Left lung (tissue), 10 donors: ENCODE data around the gene ARMC7. TPM values are rescaled to one million over a fixed set of nuclear protein-coding genes. Genes with fewer than 3 reads are reported as not detected.

ENCODE experiments used
- ATAC-seq: fragments of 200-7000 bp; cut with Tn5 transposase; one replicate; pipeline ENCODE4 v1.9.1; 2020; ENCODE audit warnings: moderate library complexity
- DNase-seq, 4 donors: peaks; one replicate each; pipeline ENCODE4 v3.0.0-alpha.2; 2013 to 2020
- H3K27ac ChIP-seq, 2 donors: fragments of 200-600 bp; sonication (generic) in 1 of 2; one replicate each; pipeline versions ENCODE4 v1.5.0 to v1.8.0; 2020 to 2021
- H3K27me3 ChIP-seq, 2 donors: fragments of 200-600 bp; sonication (generic) in 1 of 2; one replicate each; pipeline versions ENCODE4 v1.5.0 to v1.8.0; 2020 to 2021
- H3K36me3 ChIP-seq, 2 donors: fragments of 200-600 bp; sonication (generic) in 1 of 2; one replicate each; pipeline versions ENCODE4 v1.5.0 to v1.8.0; 2020 to 2021
- H3K4me1 ChIP-seq, 2 donors: fragments of 200-600 bp; one replicate each; pipeline ENCODE4 v1.8.0; 2021
- H3K4me3 ChIP-seq, 2 donors: fragments of 200-600 bp; sonication (generic) in 1 of 2; one replicate each; pipeline versions ENCODE4 v1.5.0 to v1.8.0; 2020 to 2021; ENCODE audit warnings: mild to moderate bottlenecking in 1 of 2
- H3K9me3 ChIP-seq, 2 donors: fragments of 200-600 bp; sonication (generic) in 1 of 2; one replicate each; pipeline versions ENCODE4 v1.5.0 to v1.8.0; 2020 to 2021
- intact Hi-C, 2 donors: fragments of 100-400 bp; cut with DNase I; formaldehyde crosslinking; loops; one replicate each; pipeline versions ENCODE4 v1.11.2 to v1.14.2; 2022
- polyA plus RNA-seq, 6 donors: library from polyadenylated mRNA; unstranded; fragments of 120-200 nt; gene quantifications; one replicate each; pipeline ENCODE4 v1.2.1, GENCODE V29; 2013; ENCODE audit not compliant: insufficient read length in 6 of 6
- total RNA-seq, 2 donors: library from RNA; stranded (reverse); fragmentation: NEBNext Ultra II Directional; extraction: Animal tissue kit (Norgen Biotek cat#: 25700); gene quantifications; one replicate each; pipeline ENCODE4 v1.2.1, GENCODE V29; 2021
- TF ChIP-seq, protein P1 (sequence below), 2 donors: fragments of 200-600 bp; sonication (generic) in 1 of 2; IDR thresholded peaks; one replicate each; pipeline versions ENCODE4 v1.5.0 to v1.8.0; 2021; ENCODE audit warnings: antibody characterized with exemption in 2 of 2
- donor health status: DM: no; HTN: yes; CAD: no.
- donor health status: DM: no; HTN: no; CAD: no.

ARMC7 gene
- total and polyA plus RNA-seq, 8 donors: 13.2 to 19.3 (median 14.9) TPM

DNA sequence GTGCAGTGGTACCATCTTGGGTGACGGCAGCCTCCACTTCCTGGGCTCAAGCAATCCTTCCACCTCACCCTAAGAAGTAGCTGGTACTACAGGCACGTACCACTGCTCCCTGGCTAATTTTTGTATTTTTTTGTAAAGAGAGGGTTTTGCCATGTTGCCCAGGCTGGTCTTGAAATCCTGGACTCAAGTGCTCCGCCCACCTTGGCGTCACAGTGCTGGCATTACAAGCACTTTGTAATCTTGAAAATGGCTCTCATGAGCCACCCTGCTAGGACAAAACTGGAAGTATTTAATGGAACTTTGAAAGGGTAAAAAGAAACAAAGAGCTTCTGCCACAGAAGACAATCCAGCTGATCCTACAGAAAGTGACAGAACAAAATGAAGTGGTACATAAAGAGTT, 63.8 kb downstream of the ARMC7 start:
- Histone ChIP-seq H3K4me3 (no peak overlapping the region), H3K9me3 (no peaks in the 10 kb centered on the region), H3K27me3 (no peaks in the 10 kb centered on the region), H3K36me3 (peaks cover 0 to 99% of the 10 kb centered on the region in 2 donors), H3K27ac (no peak overlapping the region), H3K4me1 (peaks cover 0 to 21% of the 10 kb centered on the region in 2 donors)
- DNase-seq (no peak), ATAC-seq (peak; percentile 44)
- intact Hi-C loops: loop anchor here in 1 of 2 donors (10.0 kb wide), 1 partner anchor 59 kb away; no protein-coding TSS in a partner anchor
- TF ChIP-seq, protein P1, sequence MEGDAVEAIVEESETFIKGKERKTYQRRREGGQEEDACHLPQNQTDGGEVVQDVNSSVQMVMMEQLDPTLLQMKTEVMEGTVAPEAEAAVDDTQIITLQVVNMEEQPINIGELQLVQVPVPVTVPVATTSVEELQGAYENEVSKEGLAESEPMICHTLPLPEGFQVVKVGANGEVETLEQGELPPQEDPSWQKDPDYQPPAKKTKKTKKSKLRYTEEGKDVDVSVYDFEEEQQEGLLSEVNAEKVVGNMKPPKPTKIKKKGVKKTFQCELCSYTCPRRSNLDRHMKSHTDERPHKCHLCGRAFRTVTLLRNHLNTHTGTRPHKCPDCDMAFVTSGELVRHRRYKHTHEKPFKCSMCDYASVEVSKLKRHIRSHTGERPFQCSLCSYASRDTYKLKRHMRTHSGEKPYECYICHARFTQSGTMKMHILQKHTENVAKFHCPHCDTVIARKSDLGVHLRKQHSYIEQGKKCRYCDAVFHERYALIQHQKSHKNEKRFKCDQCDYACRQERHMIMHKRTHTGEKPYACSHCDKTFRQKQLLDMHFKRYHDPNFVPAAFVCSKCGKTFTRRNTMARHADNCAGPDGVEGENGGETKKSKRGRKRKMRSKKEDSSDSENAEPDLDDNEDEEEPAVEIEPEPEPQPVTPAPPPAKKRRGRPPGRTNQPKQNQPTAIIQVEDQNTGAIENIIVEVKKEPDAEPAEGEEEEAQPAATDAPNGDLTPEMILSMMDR (IDR thresholded peaks at IDR 0.05): no peak

DNA sequence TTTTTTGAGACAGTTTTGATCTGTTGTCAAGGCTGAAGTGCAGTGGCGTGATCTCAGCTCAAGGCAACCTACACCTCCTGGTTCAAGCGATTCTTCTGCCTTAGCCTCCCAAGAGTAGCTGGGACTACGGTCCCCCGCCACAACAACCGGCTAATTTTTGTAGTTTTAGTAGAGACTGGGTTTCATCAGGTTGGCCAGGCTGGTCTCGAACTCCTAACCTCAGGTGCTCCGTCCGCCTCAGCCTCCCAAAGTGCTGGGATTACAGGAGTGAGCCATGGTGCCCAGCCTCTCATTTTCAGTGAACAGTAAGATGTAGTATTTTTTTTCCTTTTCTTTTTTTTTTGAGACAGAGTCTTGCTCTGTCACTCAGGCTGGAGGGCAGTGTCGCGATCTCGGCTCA, 65.2 kb downstream of the ARMC7 start:
- Histone ChIP-seq H3K4me3 (no peak overlapping the region), H3K36me3 (peaks cover 0 to 99% of the 10 kb centered on the region in 2 donors), H3K9me3 (no peaks in the 10 kb centered on the region), H3K4me1 (peaks cover 0 to 33% of the 10 kb centered on the region in 2 donors), H3K27me3 (no peaks in the 10 kb centered on the region), H3K27ac (no peak overlapping the region)
- TF ChIP-seq, protein P1 (IDR thresholded peaks at IDR 0.05): no peak
- DNase-seq (no peak), ATAC-seq (no peak)
- intact Hi-C loops: loop anchor here in 1 of 2 donors (10.0 kb wide), 1 partner anchor 60 kb away; no protein-coding TSS in a partner anchor

DNA sequence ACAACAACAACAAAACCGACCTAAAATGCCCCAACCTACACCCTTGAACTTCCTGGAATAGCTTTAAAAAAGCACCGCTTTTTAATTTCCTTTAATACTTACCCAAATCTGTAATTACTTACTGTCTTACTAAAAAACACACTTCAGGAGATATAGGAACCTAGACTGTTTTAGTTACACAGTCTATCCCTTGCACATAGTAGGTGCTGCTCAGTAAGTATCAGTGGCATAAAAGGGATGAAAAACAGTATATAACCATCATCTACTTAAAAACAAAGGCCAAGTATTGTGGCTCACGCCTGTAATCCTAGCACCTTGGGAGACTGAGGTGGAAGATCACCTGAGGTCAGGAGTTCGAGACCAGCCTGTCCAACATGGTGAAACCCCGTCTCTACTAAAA, 66.9 kb downstream of the ARMC7 start:
- Histone ChIP-seq H3K27me3 (no peaks in the 10 kb centered on the region), H3K36me3 (peaks cover 0 to 86% of the 10 kb centered on the region in 2 donors), H3K27ac (no peak overlapping the region), H3K9me3 (no peaks in the 10 kb centered on the region), H3K4me1 (peaks cover 0 to 34% of the 10 kb centered on the region in 2 donors), H3K4me3 (no peak overlapping the region)
- intact Hi-C loops: loop anchor here in 1 of 2 donors (10.0 kb wide), 1 partner anchor 62 kb away; no protein-coding TSS in a partner anchor
- ATAC-seq: no peak
- DNase-seq: no peak
- TF ChIP-seq, protein P1 (IDR thresholded peaks at IDR 0.05): no peak

DNA sequence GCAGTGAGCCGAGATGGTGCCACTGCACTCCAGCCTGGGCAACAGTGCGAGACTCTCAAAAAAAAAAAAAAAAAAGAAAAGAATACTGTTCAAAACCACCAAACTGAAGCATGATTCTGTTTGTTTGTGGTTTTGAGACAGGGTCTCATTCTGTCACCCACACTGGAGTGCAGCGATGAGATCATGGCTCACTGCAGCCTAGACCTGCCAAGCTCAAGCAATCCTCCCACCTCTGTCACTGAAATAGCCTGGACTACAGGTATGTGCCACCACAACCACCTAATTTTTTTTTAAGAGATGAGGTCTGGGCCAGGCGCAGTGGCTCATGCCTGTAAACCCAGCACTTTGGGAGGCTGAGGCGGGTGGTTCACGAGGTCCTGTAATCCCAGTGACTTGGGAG, 68.7 kb downstream of the ARMC7 start:
- Histone ChIP-seq H3K4me3 (no peak overlapping the region), H3K36me3 (peaks cover 0 to 69% of the 10 kb centered on the region in 2 donors), H3K9me3 (no peaks in the 10 kb centered on the region), H3K4me1 (peaks cover 0 to 29% of the 10 kb centered on the region in 2 donors), H3K27ac (no peak overlapping the region), H3K27me3 (no peaks in the 10 kb centered on the region)
- ATAC-seq: no peak
- no peak for DNase-seq
- intact Hi-C loops: loop anchor here in 1 of 2 donors (10.0 kb wide), 1 partner anchor 64 kb away; no protein-coding TSS in a partner anchor
- TF ChIP-seq, protein P1 (IDR thresholded peaks at IDR 0.05): no peak

Other genes starting within 250 kb of the ARMC7 start
- gene FDXR, start 237.0 kb upstream of the ARMC7 start, total RNA-seq: 10 to 100 TPM in 1 of 2 donors, 1 to 10 TPM in 1; 7.7 to 17.2 TPM
- gene FDXR, start 237.0 kb upstream of the ARMC7 start, polyA plus RNA-seq: 1 to 10 TPM; 5.3 to 7.8 (median 6.2) TPM
- gene FADS6, start 216.3 kb upstream of the ARMC7 start, total RNA-seq: not detected
- under 1 TPM in 5 of 6 donors, not detected in 1; 0.07 to 0.28 (median 0.15) TPM for gene FADS6, start 216.3 kb upstream of the ARMC7 start, polyA plus RNA-seq
- gene USH1G, start 186.7 kb upstream of the ARMC7 start, total RNA-seq: not detected
- under 1 TPM in 5 of 6 donors, not detected in 1; 0.06 to 0.13 (median 0.12) TPM for gene USH1G, start 186.7 kb upstream of the ARMC7 start, polyA plus RNA-seq
- gene OTOP2, start 185.7 kb upstream of the ARMC7 start, total RNA-seq: not detected
- gene OTOP2, start 185.7 kb upstream of the ARMC7 start, polyA plus RNA-seq: not detected
- gene OTOP3, start 174.1 kb upstream of the ARMC7 start, total RNA-seq: not detected
- not detected for gene OTOP3, start 174.1 kb upstream of the ARMC7 start, polyA plus RNA-seq
- gene HID1, start 137.2 kb upstream of the ARMC7 start, total RNA-seq: 10 to 100 TPM; 32.1 to 39.7 TPM
- gene HID1, start 137.2 kb upstream of the ARMC7 start, polyA plus RNA-seq: 10 to 100 TPM; 58.0 to 75.8 (median 67.2) TPM
- gene CDR2L, start 122.3 kb upstream of the ARMC7 start, total RNA-seq: 10 to 100 TPM; 22.9 to 41.2 TPM
- 10 to 100 TPM; 10.3 to 17.8 (median 13.8) TPM for gene CDR2L, start 122.3 kb upstream of the ARMC7 start, polyA plus RNA-seq
- 10 to 100 TPM; 25.7 to 32.8 TPM for gene MRPL58, start 97.3 kb upstream of the ARMC7 start, total RNA-seq
- 10 to 100 TPM; 18.8 to 25.1 (median 21.0) TPM for gene MRPL58, start 97.3 kb upstream of the ARMC7 start, polyA plus RNA-seq
- gene ATP5PD, start 63.0 kb upstream of the ARMC7 start, total RNA-seq: 100 to 1,000 TPM; 203 to 215 TPM
- gene ATP5PD, start 63.0 kb upstream of the ARMC7 start, polyA plus RNA-seq: 100 to 1,000 TPM; 199 to 237 (median 213) TPM
- 10 to 100 TPM; 20.6 to 20.8 TPM for gene KCTD2, start 62.7 kb upstream of the ARMC7 start, total RNA-seq
- 10 to 100 TPM; 25.0 to 32.0 (median 27.2) TPM for gene KCTD2, start 62.7 kb upstream of the ARMC7 start, polyA plus RNA-seq
- 10 to 100 TPM; 36.8 to 45.1 TPM for gene SLC16A5, start 22.0 kb upstream of the ARMC7 start, total RNA-seq
- 10 to 100 TPM; 18.5 to 26.8 (median 23.0) TPM for gene SLC16A5, start 22.0 kb upstream of the ARMC7 start, polyA plus RNA-seq
- 10 to 100 TPM; 26.0 to 39.9 TPM for gene NT5C, start 21.8 kb downstream of the ARMC7 start, total RNA-seq
- 10 to 100 TPM; 37.6 to 56.2 (median 45.9) TPM for gene NT5C, start 21.8 kb downstream of the ARMC7 start, polyA plus RNA-seq
- gene JPT1, start 44.5 kb downstream of the ARMC7 start, total RNA-seq: 10 to 100 TPM; 65.0 to 97.8 TPM
- 100 to 1,000 TPM in 1 of 6 donors, 10 to 100 TPM in 5; 71.4 to 115 (median 87.9) TPM for gene JPT1, start 44.5 kb downstream of the ARMC7 start, polyA plus RNA-seq
- gene SUMO2, start 73.0 kb downstream of the ARMC7 start, total RNA-seq: 100 to 1,000 TPM; 321 to 344 TPM
- 100 to 1,000 TPM; 607 to 735 (median 686) TPM for gene SUMO2, start 73.0 kb downstream of the ARMC7 start, polyA plus RNA-seq
- gene NUP85, start 95.7 kb downstream of the ARMC7 start, total RNA-seq: 10 to 100 TPM; 53.3 to 72.1 TPM
- 100 to 1,000 TPM in 1 of 6 donors, 10 to 100 TPM in 5; 73.3 to 101 (median 79.7) TPM for gene NUP85, start 95.7 kb downstream of the ARMC7 start, polyA plus RNA-seq
- 10 to 100 TPM; 46.2 to 54.7 TPM for gene GGA3, start 151.6 kb downstream of the ARMC7 start, total RNA-seq
- 10 to 100 TPM; 41.2 to 49.4 (median 44.0) TPM for gene GGA3, start 151.6 kb downstream of the ARMC7 start, polyA plus RNA-seq
- gene MRPS7, start 151.9 kb downstream of the ARMC7 start, total RNA-seq: 10 to 100 TPM; 41.0 to 41.6 TPM
- gene MRPS7, start 151.9 kb downstream of the ARMC7 start, polyA plus RNA-seq: 10 to 100 TPM; 55.8 to 70.4 (median 58.7) TPM
- 10 to 100 TPM; 22.6 to 25.4 TPM for gene MIF4GD, start 161.3 kb downstream of the ARMC7 start, total RNA-seq
- gene MIF4GD, start 161.3 kb downstream of the ARMC7 start, polyA plus RNA-seq: 10 to 100 TPM; 12.7 to 17.2 (median 14.7) TPM
- gene SLC25A19, start 179.5 kb downstream of the ARMC7 start, total RNA-seq: 10 to 100 TPM; 17.7 to 29.7 TPM
- 1 to 10 TPM; 5.9 to 8.1 (median 6.9) TPM for gene SLC25A19, start 179.5 kb downstream of the ARMC7 start, polyA plus RNA-seq